HG03066 (cell line): Measurements from ENCODE around the gene FMNL1.

Experiments used
- ATAC-seq: cut with Tn5 transposase; IDR thresholded peaks from one replicate; pipeline ENCODE4 v1.9.1; 2021; ENCODE audit warnings: low read depth; ENCODE audit not compliant: unreplicated experiment

FMNL1 gene

GRCh38 chr17:45277216-45277849, 55.6 kb downstream of the FMNL1 start:
- no peak for ATAC-seq

GRCh38 chr17:45277992-45278391, 56.3 kb downstream of the FMNL1 start:
- no peak for ATAC-seq

- ATAC-seq: no peak
These were observed 58.2 kb downstream of the FMNL1 start for GRCh38 chr17:45279898-45280297.

GRCh38 chr17:45282683-45283644, 61.3 kb downstream of the FMNL1 start:
- no peak for ATAC-seq

GRCh38 chr17:45283711-45284110, 62.0 kb downstream of the FMNL1 start:
- ATAC-seq: no peak

GRCh38 chr17:45284176-45285140, 62.8 kb downstream of the FMNL1 start:
- no peak for ATAC-seq

GRCh38 chr17:45286286-45286685, 64.6 kb downstream of the FMNL1 start:
- no peak for ATAC-seq

GRCh38 chr17:45287526-45288500, 66.1 kb downstream of the FMNL1 start:
- no peak for ATAC-seq

GRCh38 chr17:45288825-45289224, 67.1 kb downstream of the FMNL1 start:
- ATAC-seq: no peak

- no peak for ATAC-seq
These were observed 67.9 kb downstream of the FMNL1 start for GRCh38 chr17:45289301-45290268.

GRCh38 chr17:45290269-45290765, 68.6 kb downstream of the FMNL1 start:
- no peak for ATAC-seq

- ATAC-seq: no peak
These were observed 69.6 kb downstream of the FMNL1 start for GRCh38 chr17:45291171-45291805.

- no peak for ATAC-seq
These were observed 71.2 kb downstream of the FMNL1 start for GRCh38 chr17:45292696-45293412.

- ATAC-seq: no peak
These were observed 71.9 kb downstream of the FMNL1 start for GRCh38 chr17:45293413-45294211.

GRCh38 chr17:45294506-45294905, 72.8 kb downstream of the FMNL1 start:
- ATAC-seq: no peak
